IMR-90 (cell line): ENCODE measurements around the gene IL10. TPM values are rescaled to one million over a fixed set of nuclear protein-coding genes. Genes with fewer than 3 reads are reported as not detected.

Experiments used
- ATAC-seq: fragments of 200-7000 bp; cut with Tn5 transposase; 2 replicates; pipeline ENCODE4 v1.9.1; 2020; ENCODE audit warnings: low read depth, mild to moderate bottlenecking, moderate library complexity
- BruUV-seq: library from RNA; stranded (reverse); fragments of 400-500 nt; replicated peaks from 2 replicates; lab custom pipeline; 2021; lab: Mats Ljungman, UMichigan
- CTCF ChIA-PET: fragments of 300-600 bp; formaldehyde crosslinking; extraction: SDS; loops from one replicate; lab custom pipeline; 2021; ENCODE audit warnings: antibody characterized with exemption; lab: Yijun Ruan, JAX
- POLR2A ChIA-PET: fragments of 300-600 bp; sonication (Branson Sonifier 250); formaldehyde crosslinking; loops from one replicate; lab custom pipeline; 2022; ENCODE audit warnings: antibody characterized with exemption; ENCODE audit not compliant: unreplicated experiment; lab: Charles Lee
- DNase-seq: peaks from one replicate; pipeline ENCODE4 v3.0.0; 2013
- H2AFZ ChIP-seq: replicated peaks from 2 replicates; pipeline ENCODE3; 2013; ENCODE audit warnings: low read length, mild to moderate bottlenecking; ENCODE audit not compliant: poor library complexity
- H2AK5ac ChIP-seq: 2 replicates; pipeline ENCODE4 v1.6.1; 2013; ENCODE audit warnings: low read depth, low read length, inconsistent platforms
- H2AK9ac ChIP-seq: replicated peaks from 2 replicates; pipeline ENCODE3; 2013; ENCODE audit warnings: mild to moderate bottlenecking, low read depth, low read length, moderate library complexity; ENCODE audit not compliant: poor library complexity
- H2BK120ac ChIP-seq: 2 replicates; pipeline ENCODE4 v1.6.1; 2013; ENCODE audit warnings: low read depth, low read length, inconsistent platforms
- H2BK15ac ChIP-seq: 3 replicates; pipeline ENCODE4 v1.6.1; 2013; ENCODE audit warnings: low read depth, low read length, inconsistent platforms
- H2BK20ac ChIP-seq: 2 replicates; pipeline ENCODE4 v1.6.1; 2013; ENCODE audit warnings: low read depth, mild to moderate bottlenecking, inconsistent platforms, low read length, moderate library complexity
- H2BK5ac ChIP-seq: 2 replicates; pipeline ENCODE4 v1.6.1; 2013; ENCODE audit warnings: mild to moderate bottlenecking, low read depth, low read length, inconsistent platforms; ENCODE audit not compliant: poor library complexity, severe bottlenecking
- H3K14ac ChIP-seq: replicated peaks from 2 replicates; pipeline ENCODE4 v1.6.1; 2013; ENCODE audit warnings: low read depth, low read length, inconsistent platforms
- H3K18ac ChIP-seq: 2 replicates; pipeline ENCODE4 v1.6.1; 2013; ENCODE audit warnings: low read depth, low read length, control low read depth
- H3K23ac ChIP-seq: 2 replicates; pipeline ENCODE4 v1.6.1; 2013; ENCODE audit warnings: low read depth, low read length, inconsistent platforms
- H3K27ac ChIP-seq: 2 replicates; pipeline ENCODE4 v1.5.1; 2013; ENCODE audit warnings: mild to moderate bottlenecking, control low read depth, low read length; ENCODE audit not compliant: insufficient read depth
- H3K27me3 ChIP-seq: 2 replicates; pipeline ENCODE4 v1.6.1; 2013; ENCODE audit warnings: low read length; ENCODE audit not compliant: control insufficient read depth, insufficient read depth
- H3K36me3 ChIP-seq: 2 replicates; pipeline ENCODE4 v1.6.1; 2013; ENCODE audit warnings: low read length, mixed read lengths; ENCODE audit not compliant: control insufficient read depth, insufficient read depth
- H3K4ac ChIP-seq: 2 replicates; pipeline ENCODE4 v1.6.1; 2013; ENCODE audit warnings: low read depth, low read length, inconsistent platforms
- H3K4me1 ChIP-seq: 2 replicates; pipeline ENCODE4 v1.6.1; 2013; ENCODE audit warnings: low read length, mixed read lengths; ENCODE audit not compliant: control insufficient read depth, insufficient read depth
- H3K4me2 ChIP-seq: 2 replicates; pipeline ENCODE4 v1.6.1; 2013; ENCODE audit warnings: low read depth, mild to moderate bottlenecking, control low read depth, low read length, moderate library complexity
- H3K4me3 ChIP-seq: 2 replicates; pipeline ENCODE4 v1.5.1; 2013; ENCODE audit warnings: low read depth, mild to moderate bottlenecking, control low read depth, low read length, moderate library complexity; ENCODE audit not compliant: insufficient read depth
- H3K56ac ChIP-seq: 2 replicates; pipeline ENCODE4 v1.6.1; 2013; ENCODE audit warnings: low read length, inconsistent platforms; ENCODE audit not compliant: insufficient read depth; ENCODE audit errors: extremely low read depth
- H3K79me1 ChIP-seq, 2 experiments: 2 replicates each; pipeline ENCODE4 v1.6.1; 2013; ENCODE audit warnings: low read length in 2 of 2, inconsistent platforms in 1 of 2, low read depth in 1 of 2
- H3K9ac ChIP-seq: 2 replicates; pipeline ENCODE4 v1.6.1; 2013; ENCODE audit warnings: low read depth, low read length, control low read depth
- H3K9me1 ChIP-seq: 2 replicates; pipeline ENCODE4 v1.6.1; 2013; ENCODE audit warnings: low read length, inconsistent platforms; ENCODE audit not compliant: insufficient read depth
- H3K9me3 ChIP-seq: 2 replicates; pipeline ENCODE4 v1.6.1; 2013; ENCODE audit warnings: low read length; ENCODE audit not compliant: control insufficient read depth, insufficient read depth
- H4K20me1 ChIP-seq: 2 replicates; pipeline ENCODE4 v1.6.1; 2013; ENCODE audit warnings: low read length, inconsistent platforms; ENCODE audit not compliant: insufficient read depth
- H4K5ac ChIP-seq: 2 replicates; pipeline ENCODE4 v1.6.1; 2013; ENCODE audit warnings: mild to moderate bottlenecking, low read depth, low read length, control low read depth
- H4K8ac ChIP-seq, 2 experiments: 2 replicates each; pipeline ENCODE4 v1.6.1; 2013; ENCODE audit warnings: low read depth in 2 of 2, low read length in 2 of 2, control low read depth in 1 of 2, inconsistent platforms in 1 of 2
- H4K91ac ChIP-seq: 2 replicates; pipeline ENCODE4 v1.6.1; 2013; ENCODE audit warnings: low read depth, low read length, inconsistent platforms; ENCODE audit not compliant: insufficient read depth
- FOS ChIP-seq: fragments of 150-350 bp; IDR thresholded peaks from 2 replicates; pipeline ENCODE4 v1.6.1; 2016; ENCODE audit warnings: low read depth, low read length
- MAZ ChIP-seq: IDR thresholded peaks from 2 replicates; pipeline ENCODE4 v1.6.1; 2012; ENCODE audit warnings: low read depth, mild to moderate bottlenecking, low read length, improper control_type of control experiment, moderate library complexity, borderline replicate concordance
- MXI1 ChIP-seq: IDR thresholded peaks from 2 replicates; pipeline ENCODE4 v1.6.1; 2012; ENCODE audit warnings: low read depth, mild to moderate bottlenecking, low read length, moderate library complexity, borderline replicate concordance
- RAD21 ChIP-seq: IDR thresholded peaks from 2 replicates; pipeline ENCODE4 v1.6.1; 2012; ENCODE audit warnings: low read length, improper control_type of control experiment
- RCOR1 ChIP-seq: IDR thresholded peaks from 2 replicates; pipeline ENCODE4 v1.6.1; 2012; ENCODE audit warnings: mild to moderate bottlenecking, low read length, improper control_type of control experiment; ENCODE audit not compliant: insufficient replicate concordance
- USF2 ChIP-seq: fragments of 150-350 bp; IDR thresholded peaks from 2 replicates; pipeline ENCODE4 v1.6.1; 2017; ENCODE audit warnings: mild to moderate bottlenecking, antibody characterized with exemption, low read length, low read depth
- WGBS, 2 experiments: methylation state at CpG; one replicate each; pipeline versions ENCODE4 v1.1.5 to v1.1.7; 2013; ENCODE audit warnings: missing lambda C conversion rate in 2 of 2; ENCODE audit not compliant: insufficient read length in 1 of 2; ENCODE audit errors: extremely low coverage in 2 of 2; 5-methylcytosine and 5-hydroxymethylcytosine counted together
- dilution Hi-C: fragments of 300-500 bp; cut with HindIII; formaldehyde crosslinking; loops from one replicate; pipeline ENCODE4 v1.14.3; 2018; ENCODE audit warnings: low sequenced_read_pairs; ENCODE audit not compliant: unreplicated experiment
- in situ Hi-C: fragments of 300-500 bp; cut with MboI; formaldehyde crosslinking; loops from 3 replicates; pipeline ENCODE4 v1.14.3; 2019; ENCODE audit warnings: low sequenced_read_pairs, inconsistent platforms, mixed read lengths
- intact Hi-C: fragments of 100-400 bp; cut with micrococcal nuclease; formaldehyde crosslinking; loops from 2 replicates; pipeline ENCODE4 v1.10.0; 2022
- polyA plus RNA-seq, 3 experiments: library from polyadenylated mRNA; depleted of rRNA; stranded (reverse); fragments of >200 nt; gene quantifications; 2 replicates each; pipeline ENCODE4 v1.2.3, GENCODE V29; 2012; ENCODE audit warnings: low replicate concordance in 1 of 3
- total RNA-seq: library from RNA; depleted of rRNA; stranded (reverse); fragments of >200 nt; gene quantifications from 2 replicates; pipeline ENCODE4 v1.2.3, GENCODE V29; 2012

IL10 gene
- total and polyA plus RNA-seq, 2 of the 4 experiments (the other 2 are of a cell fraction): not detected

- TF ChIP-seq RAD21 (no peak), MXI1 (no peak), MAZ (no peak), USF2 (no peak), RCOR1 (no peak), FOS (no peak)
- Histone ChIP-seq H3K4ac (no peak overlapping the region), H2BK120ac (no peak overlapping the region), H3K9me1 (peaks cover 27% of the 10 kb centered on the region), H3K4me3 (no peak overlapping the region), H3K9ac (no peak overlapping the region), H2BK5ac (no peak overlapping the region), H3K9me3 (no peaks in the 10 kb centered on the region), H3K23ac (no peak overlapping the region), H3K4me2 (no peak overlapping the region), H4K20me1 (peaks cover 62% of the 10 kb centered on the region), H2AFZ (no peak overlapping the region), H2AK9ac (no peak overlapping the region), H2BK20ac (no peak overlapping the region), H3K27ac (no peak overlapping the region), H4K8ac (no peak overlapping the region), H3K27me3 (no peaks in the 10 kb centered on the region), H4K91ac (no peak overlapping the region), H2BK15ac (no peak overlapping the region), H4K5ac (no peak overlapping the region), H3K4me1 (peaks cover 9% of the 10 kb centered on the region), H3K36me3 (peaks cover 47% of the 10 kb centered on the region), H3K14ac (no peak overlapping the region), H3K18ac (no peak overlapping the region), H3K56ac (no peak overlapping the region), H3K79me1 (peaks cover 41 to 80% of the 10 kb centered on the region in 2 experiments), H2AK5ac (no peak overlapping the region)
- ChIA-PET CTCF (interaction anchor here (0.5 kb wide), 1 partner anchor 180 kb away, joined by 3 read pairs; no protein-coding TSS in a partner anchor), POLR2A (no interaction called here)
- no peak for DNase-seq
- dilution Hi-C loops (no loop called here), in situ Hi-C loops (no loop called here), intact Hi-C loops (loop anchor here (5.0 kb wide), 1 partner anchor 96 kb away; no protein-coding TSS in a partner anchor)
- no CpG with 5 or more reads among the region's 9 CpGs for WGBS, 2 experiments
- no TSS peak for BruUV-seq
- ATAC-seq: no peak
These were observed 43.7 kb downstream of the IL10 start for GRCh38 chr1:206728697-206728987.
